ENCODE results near the gene HTR4. TPM values are rescaled to one million over a fixed set of nuclear protein-coding genes. Genes with fewer than 3 reads are reported as not detected.

HTR4 gene
- total and polyA plus RNA-seq, 2 of the 4 experiments (the other 2 are of a cell fraction) = not detected

- H3K56ac ChIP-seq (ENCODE audit: extremely low read depth, insufficient read depth, low read length) = no peak overlapping the region
- H3K4me1 ChIP-seq (ENCODE audit: control insufficient read depth, insufficient read depth, low read length) = no peaks in the 10 kb centered on the region
- no peak overlapping the region for H2BK5ac ChIP-seq (ENCODE audit: low read depth, low read length, poor library complexity, severe bottlenecking)
- intact Hi-C loops (cut with micrococcal nuclease) (no loop called here), dilution Hi-C loops (cut with HindIII; ENCODE audit: low sequenced_read_pairs, unreplicated experiment) (no loop called here), in situ Hi-C loops (cut with MboI; ENCODE audit: low sequenced_read_pairs) (no loop called here)
- H2BK15ac ChIP-seq (ENCODE audit: low read depth, low read length) = no peak overlapping the region
- no TSS peak for BruUV-seq (replicated peaks)
- H3K36me3 ChIP-seq (ENCODE audit: control insufficient read depth, insufficient read depth, low read length) = no peaks in the 10 kb centered on the region
- no peaks in the 10 kb centered on the region for H3K9me1 ChIP-seq (ENCODE audit: insufficient read depth, low read length)
- H4K20me1 ChIP-seq (ENCODE audit: insufficient read depth, low read length) = no peaks in the 10 kb centered on the region
- DNase-seq (no peak), ATAC-seq (ENCODE audit: low read depth) (no peak)
- no peaks in the 10 kb centered on the region for H3K79me1 ChIP-seq (ENCODE audit: low read depth in 1 of 2, low read length in 2 of 2)
- H3K4me3 ChIP-seq (ENCODE audit: insufficient read depth, low read depth, low read length) = no peak overlapping the region
- TF ChIP-seq, protein P1, sequence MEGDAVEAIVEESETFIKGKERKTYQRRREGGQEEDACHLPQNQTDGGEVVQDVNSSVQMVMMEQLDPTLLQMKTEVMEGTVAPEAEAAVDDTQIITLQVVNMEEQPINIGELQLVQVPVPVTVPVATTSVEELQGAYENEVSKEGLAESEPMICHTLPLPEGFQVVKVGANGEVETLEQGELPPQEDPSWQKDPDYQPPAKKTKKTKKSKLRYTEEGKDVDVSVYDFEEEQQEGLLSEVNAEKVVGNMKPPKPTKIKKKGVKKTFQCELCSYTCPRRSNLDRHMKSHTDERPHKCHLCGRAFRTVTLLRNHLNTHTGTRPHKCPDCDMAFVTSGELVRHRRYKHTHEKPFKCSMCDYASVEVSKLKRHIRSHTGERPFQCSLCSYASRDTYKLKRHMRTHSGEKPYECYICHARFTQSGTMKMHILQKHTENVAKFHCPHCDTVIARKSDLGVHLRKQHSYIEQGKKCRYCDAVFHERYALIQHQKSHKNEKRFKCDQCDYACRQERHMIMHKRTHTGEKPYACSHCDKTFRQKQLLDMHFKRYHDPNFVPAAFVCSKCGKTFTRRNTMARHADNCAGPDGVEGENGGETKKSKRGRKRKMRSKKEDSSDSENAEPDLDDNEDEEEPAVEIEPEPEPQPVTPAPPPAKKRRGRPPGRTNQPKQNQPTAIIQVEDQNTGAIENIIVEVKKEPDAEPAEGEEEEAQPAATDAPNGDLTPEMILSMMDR (conservative IDR thresholded peaks at IDR 0.05; ENCODE audit: low read depth, low read length) = no peak
- TF ChIP-seq CEBPB (IDR thresholded peaks at IDR 0.05; ENCODE audit: low read depth, low read length) (no peak), NFE2L2 (IDR thresholded peaks at IDR 0.05; ENCODE audit: low read depth, low read length) (no peak), RFX5 (IDR thresholded peaks at IDR 0.05; ENCODE audit: low read depth, low read length) (no peak), SMC3 (IDR thresholded peaks at IDR 0.05; ENCODE audit: low read depth, low read length) (no peak), RCOR1 (IDR thresholded peaks at IDR 0.05; ENCODE audit: insufficient replicate concordance, low read length) (no peak), MAZ (IDR thresholded peaks at IDR 0.05; ENCODE audit: borderline replicate concordance, low read depth, low read length) (no peak), MXI1 (IDR thresholded peaks at IDR 0.05; ENCODE audit: borderline replicate concordance, low read depth, low read length) (no peak), FOS (IDR thresholded peaks at IDR 0.05; ENCODE audit: low read depth, low read length) (no peak), ELK1 (IDR thresholded peaks at IDR 0.05; ENCODE audit: borderline replicate concordance, low read depth, low read length) (no peak), RAD21 (IDR thresholded peaks at IDR 0.05; ENCODE audit: low read length) (no peak), MAFK (IDR thresholded peaks at IDR 0.05; ENCODE audit: low read depth, low read length) (no peak), POLR2A (IDR thresholded peaks at IDR 0.05; ENCODE audit: low read depth, low read length) (no peak), CHD1 (IDR thresholded peaks at IDR 0.05; ENCODE audit: low read depth, low read length) (no peak)
- TF ChIP-seq, protein P2, sequence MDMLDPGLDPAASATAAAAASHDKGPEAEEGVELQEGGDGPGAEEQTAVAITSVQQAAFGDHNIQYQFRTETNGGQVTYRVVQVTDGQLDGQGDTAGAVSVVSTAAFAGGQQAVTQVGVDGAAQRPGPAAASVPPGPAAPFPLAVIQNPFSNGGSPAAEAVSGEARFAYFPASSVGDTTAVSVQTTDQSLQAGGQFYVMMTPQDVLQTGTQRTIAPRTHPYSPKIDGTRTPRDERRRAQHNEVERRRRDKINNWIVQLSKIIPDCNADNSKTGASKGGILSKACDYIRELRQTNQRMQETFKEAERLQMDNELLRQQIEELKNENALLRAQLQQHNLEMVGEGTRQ (IDR thresholded peaks at IDR 0.05; ENCODE audit: low read depth, low read length) = no peak
- no peak overlapping the region for H3K4me2 ChIP-seq (ENCODE audit: low read depth, low read length)
- no peak overlapping the region for H2BK120ac ChIP-seq (ENCODE audit: low read depth, low read length)
- no peak overlapping the region for H2AK5ac ChIP-seq (ENCODE audit: low read depth, low read length)
- no peak overlapping the region for H3K9ac ChIP-seq (ENCODE audit: low read depth, low read length)
- no peak overlapping the region for H4K91ac ChIP-seq (ENCODE audit: insufficient read depth, low read depth, low read length)
- CTCF ChIA-PET = no interaction called here
- H3K14ac ChIP-seq (replicated peaks; ENCODE audit: low read depth, low read length) = no peak overlapping the region
- no peak overlapping the region for H3K27ac ChIP-seq (ENCODE audit: insufficient read depth, low read length)
- H2AFZ ChIP-seq (replicated peaks; ENCODE audit: low read length, poor library complexity) = no peak overlapping the region
- H2BK20ac ChIP-seq (ENCODE audit: low read depth, low read length) = no peak overlapping the region
- no peak overlapping the region for H2AK9ac ChIP-seq (replicated peaks; ENCODE audit: low read depth, low read length, poor library complexity)
- no peak overlapping the region for H3K4ac ChIP-seq (ENCODE audit: low read depth, low read length)
- no peak overlapping the region for H4K8ac ChIP-seq (ENCODE audit: low read depth in 2 of 2, low read length in 2 of 2)
- H3K27me3 ChIP-seq (ENCODE audit: control insufficient read depth, insufficient read depth, low read length) = no peaks in the 10 kb centered on the region
- no peak overlapping the region for H3K18ac ChIP-seq (ENCODE audit: low read depth, low read length)
- POLR2A ChIA-PET (ENCODE audit: unreplicated experiment) = no interaction called here
- H3K23ac ChIP-seq (ENCODE audit: low read depth, low read length) = no peak overlapping the region
- no peak overlapping the region for H4K5ac ChIP-seq (ENCODE audit: low read depth, low read length)
- no peaks in the 10 kb centered on the region for H3K9me3 ChIP-seq (ENCODE audit: control insufficient read depth, insufficient read depth, low read length)
These were observed 13.9 kb downstream of the HTR4 start for GRCh38 chr5:148640471-148640870.

Data from IMR-90 (cell line).